ENCODE data around the gene RAB3IP.

GRCh38 chr12:69835081-69835480 lies 96.4 kb downstream of the RAB3IP start:
- TF ChIP-seq CTCF (IDR thresholded peaks at IDR 0.05) (no peak), POLR2A (IDR thresholded peaks at IDR 0.05) (no peak)
